GM12892 (cell line): ENCODE measurements around the gene SLC39A1.

Source experiments
- POLR2AphosphoS5 ChIP-seq: IDR thresholded peaks from 2 replicates; pipeline ENCODE4 v1.6.1; 2011; ENCODE audit warnings: low read depth, low read length, control low read depth
- TAF1 ChIP-seq: IDR thresholded peaks from 2 replicates; pipeline ENCODE4 v1.6.1; 2011; ENCODE audit warnings: low read depth, mild to moderate bottlenecking, control low read depth, low read length, borderline replicate concordance

- TF ChIP-seq POLR2AphosphoS5 = no peak
- no peak for TF ChIP-seq TAF1
Observed at GRCh38 chr1:153926405-153926804, 36.9 kb downstream of the SLC39A1 start.
